Measurements from ENCODE around the gene LRGUK.
"Not testable (repeated sequence)": the region's sequence is repeated elsewhere in the genome, so short reads cannot be mapped to it uniquely, and the experiment has no call there.

LRGUK gene

DNA sequence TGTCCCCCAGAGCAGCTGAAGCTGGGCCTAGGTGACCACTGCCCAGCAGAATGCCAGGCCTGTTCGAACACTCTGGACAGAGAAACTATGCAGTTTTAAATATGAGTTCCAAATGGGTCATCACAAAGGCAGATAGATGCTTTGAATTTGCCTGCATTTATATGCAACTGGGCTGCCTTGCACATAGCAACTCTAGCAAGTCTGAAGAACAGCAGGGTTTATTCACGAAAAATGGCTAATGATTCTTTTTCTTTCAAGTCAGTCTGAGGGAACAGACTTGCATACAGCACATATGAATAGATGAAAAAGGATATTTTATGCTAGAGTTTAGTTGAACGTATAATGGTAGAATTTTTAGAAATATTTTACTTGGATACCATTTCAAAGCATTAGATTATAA lies 121.1 kb downstream of the LRGUK start:
- DNase-seq (ENCODE audit: low spot score), result no peak

DNA sequence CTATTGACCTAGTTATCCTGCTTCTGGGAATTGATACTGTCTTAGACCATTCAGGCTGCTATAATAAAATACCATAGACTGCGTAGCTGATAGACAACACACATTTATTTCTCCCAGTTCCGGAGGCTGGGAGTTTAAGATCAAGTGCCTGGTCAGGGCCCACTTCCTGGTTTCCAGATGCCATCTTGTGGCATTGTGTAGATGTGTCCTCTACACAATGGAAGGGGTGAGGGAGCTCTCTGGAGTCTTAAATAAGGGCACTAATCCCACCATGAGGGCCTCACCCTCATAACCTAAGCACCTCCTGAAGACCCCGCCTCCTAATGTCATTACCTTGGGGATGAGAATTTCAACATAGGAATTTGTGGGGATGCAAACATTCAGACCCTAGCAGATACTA lies 127.2 kb downstream of the LRGUK start:
- DNase-seq (ENCODE audit: low spot score), result peak; percentile 10

DNA sequence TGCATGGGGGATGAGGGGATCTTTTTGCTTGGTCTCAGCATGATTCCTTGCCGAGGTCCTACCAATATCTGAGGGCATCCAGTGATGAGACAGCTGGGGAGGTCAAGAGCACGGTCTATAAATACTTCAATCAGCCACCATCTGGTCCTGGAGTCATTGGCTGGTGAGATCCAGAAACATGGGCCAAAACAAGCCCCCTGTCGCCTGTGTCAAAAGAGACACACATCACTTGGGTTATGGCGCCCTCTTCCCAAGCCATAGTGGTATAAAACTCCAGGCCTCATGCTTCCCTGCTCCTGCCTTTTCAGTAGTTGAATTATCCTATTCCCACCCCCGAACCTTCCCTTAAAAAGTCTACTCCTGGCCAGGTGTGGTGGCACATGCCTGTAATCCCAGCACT lies 128.7 kb downstream of the LRGUK start:
- DNase-seq (ENCODE audit: low spot score), result no peak

DNA sequence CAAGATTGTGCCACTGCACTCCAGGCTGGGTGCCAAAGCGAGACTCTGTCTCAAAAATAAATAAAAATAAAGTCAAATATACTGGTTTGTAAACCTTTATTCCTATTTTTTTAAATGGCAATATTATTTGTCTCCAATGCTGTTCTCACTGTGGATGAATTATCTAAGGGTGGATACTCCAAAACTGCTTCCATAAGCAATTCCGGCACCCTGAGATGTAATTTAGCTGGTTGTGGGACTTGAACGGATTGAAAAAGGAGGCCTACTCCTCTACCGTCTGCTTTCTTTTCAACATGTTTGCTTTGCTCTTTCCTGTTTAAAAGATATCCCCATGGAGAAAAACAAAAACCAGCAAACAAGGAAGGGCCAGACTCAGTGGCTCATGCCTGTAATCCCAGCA lies 135.2 kb downstream of the LRGUK start:
- DNase-seq (ENCODE audit: low spot score), result no peak

DNA sequence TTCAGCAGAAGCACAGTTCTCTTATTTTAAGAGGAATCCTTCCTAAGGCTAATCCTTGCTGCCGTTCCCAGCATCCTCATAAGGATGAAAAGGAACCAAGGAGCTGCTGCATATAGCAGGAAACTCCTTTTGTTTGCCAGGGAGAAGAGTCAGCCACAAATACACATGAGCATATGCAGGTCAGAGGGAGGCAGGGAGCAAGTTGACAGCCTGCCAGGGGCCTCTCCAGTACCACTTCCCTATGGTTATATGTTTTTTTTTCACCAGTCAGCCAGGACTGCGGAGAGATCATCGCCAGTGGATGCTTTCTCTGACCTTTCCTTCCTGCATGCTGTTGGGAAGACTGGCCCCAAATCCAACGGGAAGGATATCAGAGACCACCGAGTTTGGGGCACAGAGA lies 149.8 kb downstream of the LRGUK start:
- DNase-seq (ENCODE audit: low spot score), result no peak

DNA sequence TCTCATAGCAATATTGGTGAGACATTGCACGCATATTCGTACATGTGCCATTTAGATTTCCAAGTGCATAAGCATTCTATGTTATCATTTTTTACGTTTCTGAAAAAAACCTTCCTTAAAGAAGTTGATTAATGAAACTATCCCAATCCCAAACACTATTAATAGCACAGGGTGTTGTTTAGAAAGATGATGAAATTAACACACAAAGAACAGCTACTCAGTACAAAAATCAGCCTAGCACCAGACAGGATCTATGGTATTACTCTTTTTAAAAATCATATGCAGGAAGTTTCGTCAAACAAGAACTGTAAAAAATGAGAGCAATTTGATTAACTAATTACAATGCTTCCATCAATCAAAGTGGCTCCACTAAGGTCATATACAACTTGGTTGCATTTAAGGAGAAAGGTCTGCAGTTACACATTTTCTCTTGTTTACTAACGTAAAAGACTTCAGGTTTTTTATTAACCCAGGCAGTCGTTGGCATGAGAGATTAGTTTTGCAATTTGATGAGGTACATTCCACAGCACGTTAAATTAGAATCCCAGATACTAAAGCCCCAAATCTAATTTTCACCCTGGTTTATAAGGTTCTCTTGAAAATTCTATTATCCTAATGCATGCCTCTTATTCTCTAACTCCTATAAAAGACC lies 151.5 kb downstream of the LRGUK start:
- no peak for DNase-seq (ENCODE audit: low spot score)

DNA sequence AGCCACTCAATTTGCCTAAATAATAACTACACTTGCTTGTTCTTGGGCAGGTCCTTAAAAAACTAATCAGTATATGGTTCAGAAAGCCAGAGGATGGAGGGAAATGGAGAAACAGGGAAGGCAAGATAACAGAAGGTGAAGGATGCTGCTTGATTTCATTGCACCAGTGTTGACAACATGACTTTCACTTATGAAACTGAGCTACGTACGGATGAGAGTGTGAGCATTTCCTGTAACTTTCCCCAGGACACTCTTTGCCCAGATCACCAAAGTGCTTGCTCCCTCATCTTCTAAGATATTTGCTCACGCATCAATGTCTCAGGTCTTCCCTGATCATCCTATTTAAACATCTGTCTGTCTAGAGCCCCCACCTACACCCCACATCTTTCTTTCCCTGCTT lies 152.2 kb downstream of the LRGUK start:
- DNase-seq (ENCODE audit: low spot score), result no peak

DNA sequence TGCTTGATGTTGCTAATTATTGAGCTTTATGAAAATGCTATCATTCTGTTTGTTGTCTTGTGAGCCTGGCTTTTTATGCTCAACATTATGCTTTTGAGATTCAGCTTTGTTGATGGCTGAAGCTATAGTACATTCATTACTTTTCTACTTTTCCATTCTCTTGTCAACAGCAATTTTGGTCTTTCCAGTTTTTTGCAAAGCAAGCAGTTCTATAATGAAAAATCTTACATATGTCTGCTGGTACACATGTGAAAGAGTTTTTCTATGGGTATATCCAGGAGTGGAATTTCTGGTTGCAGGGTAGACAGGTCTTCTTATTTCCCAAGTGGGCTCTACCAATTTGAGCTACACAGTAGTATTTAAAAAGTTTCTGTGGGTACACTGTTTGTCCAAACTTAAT lies 152.8 kb downstream of the LRGUK start:
- no peak for DNase-seq (ENCODE audit: low spot score)

DNA sequence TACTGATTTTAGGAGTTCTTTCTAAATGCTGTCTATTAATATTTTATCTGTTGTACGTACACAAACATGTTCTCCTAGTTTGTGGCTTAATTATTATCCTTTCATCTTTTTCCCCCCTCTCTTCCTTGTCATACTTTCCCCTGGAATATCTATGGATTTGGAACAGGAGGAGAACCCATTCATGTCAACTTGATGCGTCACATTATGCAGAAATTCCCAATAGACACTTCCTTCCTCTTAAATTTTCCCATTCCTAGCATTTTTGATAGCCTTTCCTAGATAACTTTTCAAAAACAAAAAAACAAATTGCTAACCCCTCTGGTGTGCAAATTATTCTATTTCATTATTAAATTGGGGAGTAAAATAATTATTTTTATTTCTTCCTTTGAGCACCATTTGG lies 153.4 kb downstream of the LRGUK start:
- no peak for DNase-seq (ENCODE audit: low spot score)

DNA sequence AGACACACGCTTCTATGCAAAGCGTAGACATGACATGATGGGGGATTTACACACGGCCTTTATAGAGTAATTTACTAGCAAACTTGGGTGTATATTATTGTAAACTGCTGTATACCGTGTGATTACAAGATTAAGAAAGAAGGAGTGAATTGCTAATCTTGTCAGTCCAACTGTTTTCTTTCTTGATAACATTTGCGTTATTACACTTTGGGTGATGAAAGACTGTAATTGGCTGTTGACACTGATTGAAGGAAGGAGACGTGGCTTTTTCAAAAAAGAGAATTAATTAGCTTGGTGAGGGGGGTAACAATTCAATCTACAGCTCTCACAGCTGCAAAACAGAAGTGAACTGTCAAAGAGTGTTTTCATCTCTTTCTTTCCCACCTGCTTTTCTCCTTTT lies 156.9 kb downstream of the LRGUK start:
- no peak for DNase-seq (ENCODE audit: low spot score)

DNA sequence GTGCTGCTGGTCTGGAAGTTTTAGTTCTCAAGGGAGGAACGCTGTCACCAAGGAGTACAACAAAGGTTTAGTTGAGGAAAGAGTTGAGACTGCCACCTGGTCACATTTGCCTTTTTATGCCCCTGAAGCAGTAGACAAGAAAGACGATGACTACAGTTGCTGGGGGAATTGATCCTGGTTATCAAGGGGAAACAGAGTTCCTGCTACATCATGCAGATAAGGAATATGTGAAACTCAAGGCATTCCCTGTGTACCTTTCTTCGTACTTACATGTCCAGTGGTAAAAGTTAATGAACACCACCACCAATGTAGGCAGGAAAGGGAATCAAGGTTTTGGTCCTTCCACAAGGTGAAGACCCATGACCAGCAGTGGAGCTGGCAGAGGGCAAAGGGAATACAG lies 157.8 kb downstream of the LRGUK start:
- DNase-seq (ENCODE audit: low spot score), result no peak

DNA sequence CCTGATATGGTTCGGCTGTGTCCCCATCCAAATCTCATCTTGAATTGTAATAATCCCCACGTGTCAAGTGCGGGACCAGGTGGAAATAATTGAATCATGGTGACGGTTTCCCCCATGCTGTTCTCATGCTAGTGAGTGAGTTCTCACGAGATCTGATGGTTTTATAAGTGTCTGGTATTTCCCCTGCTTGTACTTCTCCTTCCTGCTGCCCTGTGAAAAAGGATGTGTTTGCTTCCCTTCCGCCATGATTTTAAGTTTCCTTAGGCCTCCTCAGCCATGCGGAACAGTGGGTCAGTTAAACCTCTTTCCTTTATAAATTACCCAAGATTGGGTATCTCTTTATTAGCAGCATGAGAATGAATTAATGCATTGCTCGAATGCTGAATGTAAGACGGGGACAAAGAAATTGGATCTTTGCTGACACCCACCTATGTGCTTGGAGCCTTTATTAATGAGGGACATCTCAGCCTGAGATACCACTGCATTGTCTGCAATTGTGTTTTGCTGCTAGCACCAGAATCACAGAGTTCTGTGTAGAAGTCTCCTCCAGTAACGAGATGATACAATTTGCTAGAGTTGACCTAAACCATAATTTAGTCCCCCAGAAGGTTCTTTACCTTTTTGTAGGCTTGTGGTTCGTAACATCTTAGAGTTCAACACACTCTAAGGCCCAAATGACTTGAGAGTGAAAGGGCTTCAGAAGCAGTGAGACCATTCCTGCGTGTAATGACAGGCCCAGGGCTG lies 160.9 kb downstream of the LRGUK start:
- no peak for DNase-seq (ENCODE audit: low spot score)

DNA sequence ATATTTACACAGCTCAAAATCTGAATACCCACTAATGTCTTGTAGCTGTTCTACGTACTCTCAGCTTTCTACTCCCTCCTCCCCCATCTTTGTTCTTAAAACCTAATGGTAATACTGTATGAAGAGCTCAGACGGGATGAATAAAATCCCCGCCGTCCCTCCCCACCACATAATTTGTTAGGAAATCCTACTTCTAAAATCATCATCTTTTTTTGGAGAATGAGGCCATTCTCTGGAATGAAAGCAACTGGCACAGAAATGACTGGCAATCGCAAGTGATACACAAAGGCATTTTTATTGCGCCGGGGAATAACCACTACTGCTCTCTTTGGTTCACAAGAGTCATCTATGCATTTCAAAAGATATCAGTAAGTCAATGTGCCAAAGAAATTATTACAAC lies 162.3 kb downstream of the LRGUK start:
- DNase-seq (ENCODE audit: low spot score), result no peak

DNA sequence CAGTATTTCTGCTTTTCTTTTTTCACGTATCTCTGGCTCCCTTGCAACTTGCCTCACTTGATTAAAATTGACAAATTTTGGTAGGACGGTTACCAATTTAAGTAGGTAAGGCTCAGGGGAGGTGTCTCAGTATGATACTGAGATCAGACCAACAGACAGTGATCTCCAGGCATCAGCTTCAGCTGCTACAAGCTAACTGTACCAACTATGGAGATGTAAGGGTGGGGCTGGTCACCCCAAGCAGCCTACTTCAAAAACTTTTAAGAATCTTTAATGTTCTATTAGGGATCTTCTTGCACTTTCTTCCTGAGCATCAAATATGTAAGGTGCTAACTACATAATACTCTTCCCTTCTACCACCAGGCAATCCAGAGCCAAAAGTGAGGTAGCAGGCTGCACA lies 162.7 kb downstream of the LRGUK start:
- DNase-seq (ENCODE audit: low spot score), result no peak

DNA sequence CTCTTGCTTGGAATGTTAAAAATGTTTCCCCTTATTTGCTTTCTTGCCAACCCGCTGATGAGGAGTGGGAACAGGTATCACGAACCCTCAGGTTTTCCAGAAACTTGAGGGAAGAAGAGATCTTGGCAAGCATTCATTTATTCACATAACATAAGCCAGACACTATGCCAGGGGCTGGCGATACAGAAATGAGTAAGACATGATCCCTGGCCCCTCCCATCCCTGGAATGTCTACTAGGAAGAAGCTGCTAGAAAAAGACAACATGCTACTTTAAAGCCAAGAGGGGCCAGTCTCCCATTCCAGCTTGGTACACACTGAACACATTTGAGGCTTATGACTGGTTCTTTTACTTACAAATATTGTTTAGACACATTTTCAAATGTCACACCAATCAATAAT lies 163.1 kb downstream of the LRGUK start:
- DNase-seq (ENCODE audit: low spot score), result peak; percentile 67

DNA sequence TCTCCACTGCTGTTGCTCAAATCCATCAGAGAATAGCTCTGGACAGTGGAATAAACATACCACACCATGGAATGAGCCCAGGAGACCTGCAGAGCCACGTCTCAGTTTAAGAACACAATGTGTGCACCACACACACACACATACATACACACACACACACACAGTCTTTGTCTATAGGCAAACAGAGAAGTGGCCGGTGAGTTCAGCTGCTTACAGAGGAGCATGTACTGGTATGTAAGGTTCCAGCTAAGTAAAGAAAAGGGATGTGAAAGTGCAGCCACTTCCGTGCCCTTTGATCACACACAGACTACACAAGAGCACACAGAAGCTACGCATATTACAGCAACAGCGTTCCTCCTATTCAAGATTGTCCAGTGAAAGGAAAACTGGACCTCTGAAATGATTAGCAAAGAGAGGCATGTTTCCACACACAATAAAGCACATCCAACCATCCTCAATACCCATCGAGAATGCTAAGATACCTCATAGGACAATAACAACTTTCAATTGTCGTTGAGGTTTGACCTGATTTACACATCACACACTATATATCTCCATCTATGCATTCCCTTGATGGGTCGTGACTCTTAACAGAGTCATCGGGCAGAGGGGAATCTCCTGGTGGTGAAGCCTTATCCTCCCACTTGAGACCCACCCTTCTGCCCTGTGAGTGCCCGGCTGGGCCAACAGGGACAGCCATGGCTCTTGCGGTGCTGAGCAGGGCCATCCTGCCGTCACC lies 166.0 kb downstream of the LRGUK start:
- DNase-seq (ENCODE audit: low spot score), result no peak

DNA sequence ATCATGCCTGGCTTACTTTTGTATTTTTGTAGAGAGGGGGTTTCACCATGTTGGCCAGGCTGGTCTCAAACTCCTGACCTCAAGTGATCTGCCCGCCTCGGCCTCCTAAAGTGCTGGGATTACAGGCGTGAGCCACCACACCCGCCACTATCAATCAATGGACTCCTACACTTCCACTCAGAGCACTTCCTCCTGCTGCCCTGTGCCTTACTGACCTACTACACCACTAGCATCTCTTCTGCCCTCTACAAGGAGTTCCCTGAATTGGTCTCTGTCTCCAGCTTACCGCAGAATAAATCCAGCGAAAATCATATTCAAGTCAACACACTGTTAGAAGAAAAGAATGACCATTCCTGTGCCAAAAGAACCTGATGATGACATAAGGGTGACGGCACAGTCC lies 168.8 kb downstream of the LRGUK start:
- not testable (repeated sequence) for DNase-seq (ENCODE audit: low spot score)

DNA sequence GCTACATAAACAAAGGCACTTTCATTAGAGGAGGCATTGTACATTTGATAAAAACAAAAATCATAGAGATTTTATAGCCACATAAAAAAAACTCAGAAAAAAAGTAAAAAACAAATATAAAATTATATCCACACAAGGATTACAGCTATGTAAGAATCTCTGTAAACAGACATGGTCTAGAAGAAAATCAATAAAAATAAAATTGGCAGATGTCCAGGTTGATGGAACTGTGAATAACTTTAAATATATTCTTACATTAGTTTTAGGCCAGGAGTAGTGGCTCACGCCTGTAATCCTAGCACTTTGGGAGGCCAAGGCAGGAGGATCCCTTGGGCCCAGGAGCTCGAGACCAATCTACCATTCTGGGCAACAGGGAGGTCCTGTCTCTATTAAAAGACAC lies 170.3 kb downstream of the LRGUK start:
- DNase-seq (ENCODE audit: low spot score), result no peak

DNA sequence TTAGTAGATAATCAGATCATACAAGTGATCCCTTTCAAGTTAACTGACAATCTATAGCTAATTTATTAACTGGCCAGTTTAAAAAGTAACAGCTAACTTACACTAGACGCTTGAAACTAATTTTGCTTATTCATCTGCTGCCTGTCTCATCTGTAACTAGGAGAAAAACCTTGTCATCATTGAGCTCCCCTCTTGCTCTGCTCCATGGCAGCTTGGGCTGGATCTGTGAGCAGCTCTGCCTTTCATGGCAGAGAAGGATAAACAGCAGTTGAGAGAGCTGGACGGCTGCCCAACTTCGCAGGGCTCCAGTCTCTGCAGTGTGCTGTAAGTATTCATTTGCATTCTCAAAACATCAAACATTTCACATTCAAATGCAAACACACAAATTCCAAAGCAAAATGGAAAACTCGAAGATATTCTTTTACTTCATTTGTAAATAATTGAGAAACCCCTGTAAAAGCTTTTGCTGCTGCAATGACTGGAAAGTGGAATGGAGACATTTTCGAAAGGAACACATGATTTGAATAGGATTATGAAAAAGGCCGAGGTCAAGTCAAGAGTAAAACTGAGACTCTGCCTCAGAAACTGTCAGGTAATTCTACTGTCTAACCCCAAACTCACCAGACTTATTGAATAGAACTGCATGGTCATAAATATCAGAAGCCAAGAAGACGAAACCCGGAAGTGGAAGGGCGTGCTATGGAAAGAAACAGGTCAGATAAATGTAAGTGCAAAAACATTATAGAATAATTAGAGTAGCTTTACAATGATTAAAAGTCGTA lies 172.0 kb downstream of the LRGUK start:
- DNase-seq (ENCODE audit: low spot score), result no peak

DNA sequence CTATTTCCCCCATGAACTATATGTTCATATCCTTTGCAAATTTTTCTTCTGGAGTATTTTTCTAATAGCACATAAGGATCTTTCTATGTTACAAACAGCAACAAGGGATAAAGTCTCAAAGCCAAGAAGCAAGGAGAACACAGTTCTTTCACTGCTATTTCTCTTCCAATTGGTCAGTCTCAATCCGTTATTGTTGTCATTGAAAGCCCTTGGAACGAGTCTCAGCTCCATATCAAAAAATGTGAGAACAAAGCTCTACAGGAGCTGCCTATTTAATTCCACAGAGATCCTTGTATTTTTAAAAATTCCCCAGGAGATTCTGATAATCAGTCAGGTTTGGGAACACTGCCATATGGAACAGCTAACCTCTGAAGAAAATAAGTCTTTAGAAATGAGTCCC lies 173.8 kb downstream of the LRGUK start:
- no peak for DNase-seq (ENCODE audit: low spot score)

DNA sequence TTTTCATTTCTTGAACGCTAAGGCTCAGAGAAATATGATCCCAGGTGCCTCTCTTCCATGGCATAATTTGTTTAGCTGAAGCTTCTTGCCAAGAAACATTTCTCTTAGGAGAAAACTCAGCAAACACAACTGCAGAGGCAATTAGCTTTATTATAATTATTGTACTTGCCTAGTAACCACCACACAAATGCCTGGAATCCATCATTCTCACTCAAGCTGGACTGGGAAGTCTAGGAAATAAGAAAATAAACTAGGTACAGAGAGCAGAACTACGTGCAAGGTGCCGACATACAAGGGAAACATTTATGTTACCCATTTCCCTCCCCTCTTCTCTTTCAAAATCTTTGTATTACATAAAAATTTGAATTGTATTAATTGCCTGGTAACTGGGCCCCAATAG lies 174.5 kb downstream of the LRGUK start:
- DNase-seq (ENCODE audit: low spot score), result no peak

DNA sequence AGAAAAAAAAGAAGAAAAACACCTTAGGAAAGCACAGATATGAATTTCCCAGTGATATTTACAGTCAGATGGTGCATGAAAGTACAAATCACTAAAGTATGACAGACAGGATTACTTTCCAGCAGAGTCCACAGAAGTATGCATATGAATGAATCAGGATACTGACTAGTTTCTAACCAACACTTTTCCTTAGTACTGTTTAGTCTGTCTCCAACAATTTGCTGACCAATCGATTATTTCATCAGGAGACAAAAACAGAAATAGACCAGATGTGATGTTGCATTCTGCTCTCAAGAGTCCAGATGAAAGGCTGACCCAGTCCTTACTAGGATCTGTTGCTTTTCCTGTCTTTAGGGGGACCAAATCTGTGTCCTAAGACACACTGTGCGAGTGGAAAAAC lies 175.0 kb downstream of the LRGUK start:
- no peak for DNase-seq (ENCODE audit: low spot score)

DNA sequence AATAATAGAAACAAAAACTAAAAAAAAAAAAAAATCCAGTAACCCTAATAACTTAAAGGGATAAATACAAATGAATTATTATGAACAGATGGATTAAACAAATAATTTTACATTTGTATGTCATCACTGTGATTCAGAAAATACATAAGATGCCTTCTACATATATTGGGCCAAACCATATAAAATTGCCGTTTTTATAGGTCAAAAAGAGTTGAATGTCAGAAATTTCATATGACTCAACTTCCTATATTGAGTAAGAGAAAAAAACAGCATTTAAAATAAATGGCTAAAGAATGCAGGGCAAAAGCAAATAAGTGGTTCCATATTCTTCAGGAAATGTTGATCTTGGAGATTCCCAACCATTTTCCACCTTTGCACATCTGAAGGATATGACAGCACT lies 180.2 kb downstream of the LRGUK start:
- no peak for DNase-seq (ENCODE audit: low spot score)
